Globus pallidus (tissue), 1 donor: ENCODE data around the gene LTBP2.
"Not testable (repeated sequence)": the region's sequence is repeated elsewhere in the genome, so short reads cannot be mapped to it uniquely, and the experiment has no call there.

Experiments used
- DNase-seq: peaks from one replicate; pipeline ENCODE4 v3.0.0-alpha.2; 2015; ENCODE audit warnings: low spot score

Gene LTBP2

GRCh38 chr14:74551001-74551400, 61.0 kb downstream of the LTBP2 start:
- no peak for DNase-seq

GRCh38 chr14:74550071-74550470, 62.0 kb downstream of the LTBP2 start:
- DNase-seq, result no peak

- no peak for DNase-seq
Measured at GRCh38 chr14:74549588-74549987, 62.4 kb downstream of the LTBP2 start.

GRCh38 chr14:74548881-74549280, 63.2 kb downstream of the LTBP2 start:
- DNase-seq, result no peak

- no peak for DNase-seq
Measured at GRCh38 chr14:74547331-74547927, 64.6 kb downstream of the LTBP2 start.

GRCh38 chr14:74546416-74546815, 65.6 kb downstream of the LTBP2 start:
- DNase-seq, result no peak

- no peak for DNase-seq
Measured at GRCh38 chr14:74545386-74545785, 66.7 kb downstream of the LTBP2 start.

- DNase-seq, result no peak
Measured at GRCh38 chr14:74543771-74544438, 68.1 kb downstream of the LTBP2 start.

GRCh38 chr14:74542056-74542685, 69.9 kb downstream of the LTBP2 start:
- no peak for DNase-seq

- no peak for DNase-seq
Measured at GRCh38 chr14:74541225-74541624, 70.8 kb downstream of the LTBP2 start.

GRCh38 chr14:74539503-74539902, 72.5 kb downstream of the LTBP2 start:
- no peak for DNase-seq

GRCh38 chr14:74538411-74539391, 73.3 kb downstream of the LTBP2 start:
- no peak for DNase-seq

GRCh38 chr14:74536336-74536735, 75.7 kb downstream of the LTBP2 start:
- not testable (repeated sequence) for DNase-seq

GRCh38 chr14:74535756-74536325, 76.2 kb downstream of the LTBP2 start:
- DNase-seq, result no peak

- DNase-seq, result no peak
Measured at GRCh38 chr14:74533576-74533975, 78.5 kb downstream of the LTBP2 start.

- DNase-seq, result no peak
Measured at GRCh38 chr14:74532246-74532645, 79.8 kb downstream of the LTBP2 start.

GRCh38 chr14:74531467-74531866, 80.6 kb downstream of the LTBP2 start:
- DNase-seq, result no peak

GRCh38 chr14:74531006-74531405, 81.0 kb downstream of the LTBP2 start:
- DNase-seq, result no peak

GRCh38 chr14:74528886-74529285, 83.2 kb downstream of the LTBP2 start:
- no peak for DNase-seq

- no peak for DNase-seq
Measured at GRCh38 chr14:74528406-74528805, 83.6 kb downstream of the LTBP2 start.

GRCh38 chr14:74527736-74528280, 84.2 kb downstream of the LTBP2 start:
- DNase-seq, result no peak
